SK-N-MC (cell line): ENCODE results near the gene NADSYN1.

ENCODE experiments used
- EZH2 ChIP-seq: fragments of 200-600 bp; sonication (generic); IDR thresholded peaks from one replicate; pipeline ENCODE4 v1.6.1; 2017; ENCODE audit warnings: antibody characterized with exemption
- POLR2AphosphoS5 ChIP-seq: IDR thresholded peaks from 2 replicates; pipeline ENCODE4 v1.6.1; 2012; ENCODE audit warnings: mild to moderate bottlenecking, low read depth, low read length, borderline replicate concordance

GRCh38 chr11:71498091-71498490 lies 45.1 kb downstream of the NADSYN1 start:
- TF ChIP-seq POLR2AphosphoS5 (no peak), EZH2 (no peak)
